Hypothalamus (tissue), 51 donors: ENCODE results near the gene KCNH1.
"Not testable (repeated sequence)": the region's sequence is repeated elsewhere in the genome, so short reads cannot be mapped to it uniquely, and the experiment has no call there.

Source experiments
- DNase-seq, 51 donors: peaks; one replicate each; lab custom pipeline; 2025; lab: John Stamatoyannopoulos, UW

KCNH1 gene

GRCh38 chr1:211111351-211111750, 22.6 kb downstream of the KCNH1 start:
- DNase-seq: no peak

DNA sequence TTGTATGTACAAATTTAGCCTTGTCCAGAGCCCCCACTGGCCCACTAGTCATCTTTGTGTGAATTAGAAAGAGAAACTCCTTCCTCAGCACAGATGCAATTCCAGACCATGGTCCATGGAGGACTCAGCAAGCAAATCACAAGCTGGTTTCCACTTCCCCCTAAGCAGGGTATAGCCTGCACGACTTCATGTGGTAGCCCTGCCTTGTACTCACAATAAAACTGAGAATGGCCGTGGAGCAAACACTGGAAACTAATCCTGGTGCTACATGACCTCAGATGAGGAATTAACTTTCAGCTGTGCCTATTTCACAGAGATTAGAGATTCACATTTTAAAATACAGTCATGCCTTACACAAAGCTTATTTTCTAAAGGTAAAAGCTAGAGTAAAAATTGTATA, 32.5 kb downstream of the KCNH1 start:
- no peak for DNase-seq

GRCh38 chr1:211099393-211099792, 34.6 kb downstream of the KCNH1 start:
- DNase-seq: no peak

- no peak for DNase-seq
Measured at GRCh38 chr1:211095381-211095780, 38.6 kb downstream of the KCNH1 start.

GRCh38 chr1:211092955-211093354, 41.0 kb downstream of the KCNH1 start:
- DNase-seq: peak in 1 of 51 donors; percentile 15

GRCh38 chr1:211091867-211092266, 42.1 kb downstream of the KCNH1 start:
- no peak for DNase-seq

DNA sequence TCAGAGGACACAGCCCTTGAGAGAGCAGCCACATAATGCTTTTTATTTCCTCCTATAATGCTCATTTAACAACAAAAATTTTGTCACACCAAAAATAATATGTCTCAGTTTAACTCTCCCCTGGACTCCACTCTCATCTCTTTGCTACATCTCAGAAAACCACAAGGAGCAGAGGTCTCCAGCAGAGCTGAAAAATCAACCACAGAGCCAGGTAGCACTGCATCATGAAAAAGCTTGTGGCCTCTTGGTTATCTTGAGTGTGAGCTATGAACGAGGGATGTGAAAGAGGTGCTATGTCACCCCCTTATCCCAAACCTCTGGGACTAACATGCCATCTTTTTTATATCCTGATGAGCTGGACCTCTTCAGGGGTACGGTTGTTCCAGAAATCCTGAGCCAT, 44.4 kb downstream of the KCNH1 start:
- DNase-seq: no peak

GRCh38 chr1:211088156-211088555, 45.8 kb downstream of the KCNH1 start:
- DNase-seq: no peak

- no peak for DNase-seq
Measured at GRCh38 chr1:211082824-211083223, 51.1 kb downstream of the KCNH1 start.

GRCh38 chr1:211081447-211081846, 52.5 kb downstream of the KCNH1 start:
- not testable (repeated sequence) for DNase-seq

- no peak for DNase-seq
Measured at GRCh38 chr1:211068976-211069375, 65.0 kb downstream of the KCNH1 start.

GRCh38 chr1:211066781-211067384, 67.1 kb downstream of the KCNH1 start:
- DNase-seq: no peak

- DNase-seq: not testable (repeated sequence)
Measured at GRCh38 chr1:211041838-211042237, 92.1 kb downstream of the KCNH1 start.

DNA sequence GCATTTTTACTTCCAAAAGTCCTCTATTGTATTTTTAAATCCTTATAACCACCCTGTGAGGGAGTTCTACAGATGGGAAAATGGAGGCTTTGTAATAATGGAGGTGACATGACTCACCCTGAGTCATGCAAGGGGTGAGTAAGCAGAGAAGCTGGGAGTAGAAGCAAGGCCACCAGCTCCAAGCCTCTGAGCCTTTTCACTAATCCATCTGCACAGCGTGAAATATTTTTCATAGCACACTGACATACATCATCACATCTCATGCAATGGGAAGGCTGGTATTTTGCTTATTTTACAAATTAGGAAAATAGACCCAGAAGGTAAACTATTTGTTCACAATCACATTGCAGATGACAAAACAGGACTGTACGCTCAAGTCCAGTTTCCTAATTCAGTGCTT, 96.9 kb downstream of the KCNH1 start:
- peak in 3 of 51 donors; percentile 0 to 28 (median 22) for DNase-seq

DNA sequence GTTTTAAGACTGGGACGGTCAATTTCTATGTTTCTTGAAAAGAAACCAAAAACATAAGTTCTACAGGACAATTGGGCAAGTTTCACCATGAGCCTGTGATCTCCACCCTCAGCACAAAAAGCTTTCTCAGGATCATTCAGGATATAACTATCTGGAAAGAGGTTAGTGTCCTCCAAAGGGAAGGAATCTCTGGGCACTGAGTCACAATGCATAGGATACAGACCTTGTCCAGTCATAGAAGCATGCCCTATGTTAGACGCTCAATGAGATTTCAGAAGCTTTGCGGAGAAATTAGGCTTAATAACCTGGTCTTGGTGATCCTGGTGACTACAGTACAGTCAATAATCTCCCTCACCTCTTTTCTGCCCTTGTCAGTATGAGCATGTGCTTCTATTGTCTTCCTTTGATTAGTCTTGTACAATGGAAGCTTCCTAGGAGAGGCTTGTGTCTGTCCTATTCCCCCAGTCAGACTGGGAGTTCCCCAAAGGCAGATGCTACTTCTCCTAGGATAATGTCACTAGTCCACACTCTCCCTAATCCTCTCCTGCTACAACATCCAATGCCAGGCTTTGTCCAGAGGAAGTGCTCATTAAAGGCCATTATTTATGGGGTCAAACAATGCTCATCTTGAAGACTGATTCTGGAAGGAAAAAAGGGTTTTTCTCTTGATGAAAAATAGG, 97.4 kb downstream of the KCNH1 start:
- no peak for DNase-seq

DNA sequence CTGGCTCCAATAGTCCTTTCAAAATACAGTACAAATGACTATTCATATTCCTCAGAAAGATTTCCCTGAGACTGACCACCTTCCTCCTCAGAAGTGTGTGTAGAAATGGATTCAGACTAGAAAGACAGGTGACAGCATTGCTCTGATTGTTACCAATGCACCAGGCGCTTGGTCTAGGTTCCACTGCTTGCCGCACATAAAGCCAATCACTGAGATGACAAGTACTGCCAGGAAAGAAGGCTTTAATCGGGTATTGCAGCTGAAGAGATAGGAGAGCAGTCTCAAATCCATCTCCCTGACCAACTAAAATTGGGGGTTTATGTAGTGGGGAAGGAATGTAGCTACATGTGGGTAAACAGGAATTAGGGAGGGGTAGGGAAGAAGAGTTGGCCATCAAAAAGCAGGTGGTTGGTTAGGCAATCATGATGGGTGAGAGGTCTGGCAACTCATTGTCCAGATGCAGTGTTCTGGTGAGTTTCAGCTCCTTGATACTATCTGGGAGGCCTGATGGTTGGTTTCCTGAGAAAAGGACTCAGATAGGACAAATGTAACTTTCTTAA, 98.0 kb downstream of the KCNH1 start:
- DNase-seq: no peak

GRCh38 chr1:211033921-211034525, 99.9 kb downstream of the KCNH1 start:
- no peak for DNase-seq

- no peak for DNase-seq
Measured at GRCh38 chr1:211024901-211025300, 109.0 kb downstream of the KCNH1 start.

GRCh38 chr1:211019266-211019665, 114.7 kb downstream of the KCNH1 start:
- no peak for DNase-seq

DNA sequence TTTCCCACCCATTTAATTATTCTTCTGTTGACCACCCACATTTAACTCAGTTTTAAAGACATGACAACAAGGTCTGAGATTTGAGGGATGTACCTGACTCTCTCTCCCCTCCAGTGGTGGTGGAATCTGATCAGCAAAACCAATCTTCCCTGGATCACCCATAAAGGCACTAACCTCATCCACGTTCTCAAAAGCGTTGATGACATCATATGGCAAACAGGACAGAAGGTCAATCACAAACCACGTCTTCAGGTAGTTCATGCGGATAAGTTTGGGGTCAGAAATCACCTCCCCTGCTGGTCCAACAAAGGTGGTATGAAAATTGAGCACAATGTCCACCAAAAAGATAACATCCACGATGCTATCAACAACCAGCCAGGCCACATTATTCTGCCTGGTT, 115.3 kb downstream of the KCNH1 start:
- DNase-seq: no peak

DNA sequence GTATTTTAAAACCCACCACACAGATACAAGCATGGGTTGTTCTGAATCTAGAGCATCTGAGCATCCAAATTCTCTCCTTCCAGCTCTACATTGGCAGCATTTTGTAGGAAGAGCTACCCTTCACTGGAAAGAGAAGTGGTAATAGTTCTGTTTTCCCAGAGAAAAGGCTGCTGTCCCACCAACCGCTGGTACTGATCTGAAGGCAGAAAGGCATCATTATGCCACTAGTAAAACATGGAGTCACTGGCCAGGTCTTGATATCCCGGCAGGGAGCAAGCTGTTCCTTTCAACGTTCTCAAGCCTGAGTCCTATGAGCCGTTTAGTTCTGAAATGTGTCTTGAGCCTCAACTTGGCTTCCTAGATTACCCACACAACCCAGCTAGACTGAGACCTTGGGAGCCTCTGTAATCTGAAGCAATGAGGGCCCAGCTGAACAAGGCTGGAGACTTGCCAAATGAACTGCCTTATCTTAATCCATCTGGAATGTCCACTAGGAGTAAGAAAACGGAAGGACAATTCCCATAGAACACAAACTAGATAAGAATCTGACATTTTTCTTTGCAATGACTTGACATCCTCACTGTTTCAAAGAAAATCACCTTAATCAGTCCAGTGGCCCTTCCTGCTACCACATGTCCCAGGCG, 116.8 kb downstream of the KCNH1 start:
- no peak for DNase-seq
